ENCODE data around the gene NFATC2. TPM values are rescaled to one million over a fixed set of nuclear protein-coding genes. Genes with fewer than 3 reads are reported as not detected.
"Not testable (repeated sequence)": the region's sequence is repeated elsewhere in the genome, so short reads cannot be mapped to it uniquely, and the experiment has no call there.

Gene NFATC2
- total RNA-seq, 2 experiments from 2014 or later = 15.7 to 17.4 TPM

DNA sequence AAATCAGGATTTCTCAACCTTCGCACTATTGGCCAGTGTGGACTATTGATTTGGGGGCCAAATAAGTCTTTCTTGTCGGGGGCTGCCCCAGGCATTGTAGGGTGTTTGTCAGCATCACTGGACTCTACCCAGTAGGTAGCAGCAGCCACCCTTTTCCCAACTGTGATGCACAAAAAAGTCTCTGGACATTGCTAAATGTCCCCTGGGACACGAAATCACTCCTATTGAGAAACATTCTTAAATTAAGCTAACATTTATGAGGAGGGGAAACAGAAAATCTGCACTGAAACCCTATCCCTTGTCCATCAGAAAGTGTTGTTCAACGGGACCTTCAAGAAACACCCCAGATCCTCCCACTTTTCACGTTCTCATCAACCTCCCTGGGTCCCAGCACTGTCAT, 54.2 kb downstream of the NFATC2 start:
- Mint-ChIP-seq H3K27ac (no peak overlapping the region), H3K36me3 (ENCODE audit: low read depth) (peaks cover 48% of the 10 kb centered on the region), H3K4me1 (ENCODE audit: low read depth) (peaks cover 89% of the 10 kb centered on the region), H3K27me3 (ENCODE audit: low read depth) (no peaks in the 10 kb centered on the region), H3K9me3 (no peaks in the 10 kb centered on the region), H3K4me3 (no peak overlapping the region)
- CTCF ChIA-PET = interaction anchor here (1.2 kb wide), 1 partner anchor 50 kb away, joined by 3 read pairs; no protein-coding TSS in a partner anchor
- intact Hi-C loops (cut with micrococcal nuclease) = no loop called here
- DNase-seq = no peak

DNA sequence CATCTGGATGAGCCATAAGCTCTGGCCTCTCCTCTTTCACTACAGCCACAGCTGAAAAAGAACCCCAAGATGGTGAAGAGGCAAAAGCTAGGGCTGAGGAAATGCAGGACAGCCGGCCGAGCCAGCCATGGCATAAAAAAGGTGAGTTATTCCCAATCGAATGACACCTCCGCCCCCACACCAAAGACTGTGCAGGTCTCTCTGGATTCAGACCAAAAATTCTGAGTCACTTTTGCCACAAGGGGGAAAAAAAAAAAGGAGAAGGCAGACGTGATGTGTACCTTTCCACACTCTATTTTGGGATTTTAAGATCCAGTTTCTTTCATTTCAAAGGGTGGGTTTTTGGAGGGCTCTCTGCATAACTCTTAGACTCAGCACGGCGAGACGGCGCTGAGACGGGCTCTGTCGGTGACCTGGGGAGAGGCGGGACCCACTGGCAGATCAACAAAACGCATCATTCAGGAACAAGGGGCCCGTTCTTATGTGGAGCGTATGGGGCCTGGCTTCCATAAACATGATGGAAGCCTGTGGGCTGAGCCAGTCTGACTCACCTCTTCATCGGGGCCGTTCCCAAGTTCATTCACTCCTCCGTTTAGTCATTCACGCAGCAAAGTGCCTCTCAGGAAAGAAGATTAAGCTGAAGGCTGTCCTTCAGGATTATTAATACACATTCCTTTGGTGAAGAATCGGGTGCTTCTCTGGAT, 54.8 kb downstream of the NFATC2 start:
- H3K36me3 Mint-ChIP-seq (ENCODE audit: low read depth) = peaks cover 48% of the 10 kb centered on the region
- DNase-seq = no peak
- no peak overlapping the region for H3K4me3 Mint-ChIP-seq
- H3K9me3 Mint-ChIP-seq = no peaks in the 10 kb centered on the region
- no peak overlapping the region for H3K27ac Mint-ChIP-seq
- intact Hi-C loops (cut with micrococcal nuclease) = no loop called here
- H3K4me1 Mint-ChIP-seq (ENCODE audit: low read depth) = peaks cover 87% of the 10 kb centered on the region
- H3K27me3 Mint-ChIP-seq (ENCODE audit: low read depth) = no peaks in the 10 kb centered on the region
- CTCF ChIA-PET = interaction anchor here (0.8 kb wide), 1 partner anchor 10 kb away, joined by 3 read pairs; no protein-coding TSS in a partner anchor

DNA sequence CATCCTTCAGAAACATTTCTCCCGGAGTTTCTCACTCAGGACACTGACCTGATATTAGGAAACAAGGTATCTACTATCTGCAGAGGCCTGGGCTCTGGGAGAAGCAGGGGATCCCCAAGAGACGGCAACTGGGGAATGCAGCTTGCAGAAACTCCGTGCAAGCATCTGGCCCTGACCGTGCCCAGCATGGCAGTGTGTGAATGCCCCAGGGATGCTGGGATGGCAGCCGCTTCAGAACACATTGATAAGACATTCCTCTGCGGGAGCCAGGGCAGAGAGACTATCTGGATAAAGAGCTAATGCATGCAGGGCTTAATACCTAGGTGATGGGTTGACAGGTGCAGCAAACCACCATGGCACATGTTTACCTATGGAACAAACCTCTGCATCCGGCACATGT, 55.4 kb downstream of the NFATC2 start:
- CTCF ChIA-PET = interaction anchor here (0.8 kb wide), 1 partner anchor 11 kb away, joined by 3 read pairs; no protein-coding TSS in a partner anchor
- peaks cover 46% of the 10 kb centered on the region for H3K36me3 Mint-ChIP-seq (ENCODE audit: low read depth)
- H3K27me3 Mint-ChIP-seq (ENCODE audit: low read depth) = no peaks in the 10 kb centered on the region
- no peaks in the 10 kb centered on the region for H3K9me3 Mint-ChIP-seq
- intact Hi-C loops (cut with micrococcal nuclease) = no loop called here
- no peak overlapping the region for H3K4me3 Mint-ChIP-seq
- H3K27ac Mint-ChIP-seq = no peak overlapping the region
- no peak for DNase-seq
- H3K4me1 Mint-ChIP-seq (ENCODE audit: low read depth) = peaks cover 86% of the 10 kb centered on the region

DNA sequence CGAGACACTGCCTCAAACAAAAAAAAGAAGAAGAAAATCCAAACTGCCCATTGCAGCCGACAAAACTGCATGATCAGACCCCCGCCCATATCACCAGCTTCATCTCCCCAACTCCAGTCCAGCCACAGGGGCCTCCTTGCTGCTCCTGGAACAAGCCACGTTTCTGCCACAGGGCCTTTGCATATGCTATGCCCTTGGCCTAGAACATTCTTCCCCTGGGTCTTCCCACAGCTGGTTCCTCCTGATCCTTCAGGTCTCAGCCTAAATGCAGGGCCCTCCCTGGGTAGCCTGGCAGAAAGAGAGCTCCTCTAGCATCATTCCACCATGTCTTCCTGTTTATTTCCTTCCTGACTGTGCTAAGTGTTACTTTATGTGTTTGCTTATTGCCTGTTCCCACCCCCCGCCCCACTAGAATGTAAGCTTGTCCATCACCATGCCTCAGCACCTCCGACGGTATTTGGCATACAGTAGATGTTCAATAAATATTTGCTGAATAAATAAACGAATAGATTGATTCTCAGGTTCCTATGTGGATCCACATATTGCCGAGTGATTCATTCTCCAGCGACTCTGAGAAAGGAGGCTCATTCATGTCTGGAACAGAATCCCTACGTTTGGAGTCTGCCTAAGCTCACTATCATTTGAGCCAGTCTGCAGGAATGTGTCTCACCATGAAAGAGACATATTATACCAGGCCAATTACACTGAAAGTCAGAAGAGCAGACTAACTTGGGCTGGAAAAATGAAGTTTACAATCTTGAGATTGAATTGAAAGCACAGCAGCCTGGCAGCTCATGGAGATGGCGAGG, 56.1 kb downstream of the NFATC2 start:
- H3K9me3 Mint-ChIP-seq = no peaks in the 10 kb centered on the region
- H3K27me3 Mint-ChIP-seq (ENCODE audit: low read depth) = no peaks in the 10 kb centered on the region
- intact Hi-C loops (cut with micrococcal nuclease) = no loop called here
- DNase-seq = no peak
- peaks cover 86% of the 10 kb centered on the region for H3K4me1 Mint-ChIP-seq (ENCODE audit: low read depth)
- CTCF ChIA-PET = interaction anchor here (0.8 kb wide), 1 partner anchor 109 kb away, joined by 3 read pairs; no protein-coding TSS in a partner anchor
- no peak overlapping the region for H3K4me3 Mint-ChIP-seq
- H3K27ac Mint-ChIP-seq = no peak overlapping the region
- H3K36me3 Mint-ChIP-seq (ENCODE audit: low read depth) = peaks cover 42% of the 10 kb centered on the region

DNA sequence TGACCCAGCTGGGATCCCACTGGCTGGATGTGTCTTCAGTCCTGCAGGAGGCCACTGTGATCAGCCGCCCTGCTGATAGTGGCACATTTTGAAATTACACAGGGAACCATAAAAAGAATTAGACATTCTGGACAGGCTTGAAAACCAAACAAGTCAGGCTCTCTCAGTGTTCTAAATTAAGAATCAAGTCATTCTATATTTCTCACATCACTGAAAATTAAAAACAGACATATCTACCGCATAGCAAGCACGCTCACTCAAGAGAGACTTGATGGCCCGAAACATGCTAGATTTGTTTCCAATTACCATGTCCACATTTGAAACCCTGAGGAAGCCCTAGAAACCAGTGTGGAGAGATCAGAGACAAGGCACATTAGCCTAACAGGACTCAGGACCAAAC, 57.7 kb downstream of the NFATC2 start:
- intact Hi-C loops (cut with micrococcal nuclease) = loop anchor here (5.0 kb wide), 1 partner anchor 753 kb away; the partner anchor contains the start of gene PARD6B
- CTCF ChIA-PET = no interaction called here
- no peak for DNase-seq
- Mint-ChIP-seq H3K27me3 (ENCODE audit: low read depth) (no peaks in the 10 kb centered on the region), H3K36me3 (ENCODE audit: low read depth) (peaks cover 31% of the 10 kb centered on the region), H3K27ac (no peak overlapping the region), H3K9me3 (no peaks in the 10 kb centered on the region), H3K4me3 (no peak overlapping the region), H3K4me1 (ENCODE audit: low read depth) (peaks cover 87% of the 10 kb centered on the region)

DNA sequence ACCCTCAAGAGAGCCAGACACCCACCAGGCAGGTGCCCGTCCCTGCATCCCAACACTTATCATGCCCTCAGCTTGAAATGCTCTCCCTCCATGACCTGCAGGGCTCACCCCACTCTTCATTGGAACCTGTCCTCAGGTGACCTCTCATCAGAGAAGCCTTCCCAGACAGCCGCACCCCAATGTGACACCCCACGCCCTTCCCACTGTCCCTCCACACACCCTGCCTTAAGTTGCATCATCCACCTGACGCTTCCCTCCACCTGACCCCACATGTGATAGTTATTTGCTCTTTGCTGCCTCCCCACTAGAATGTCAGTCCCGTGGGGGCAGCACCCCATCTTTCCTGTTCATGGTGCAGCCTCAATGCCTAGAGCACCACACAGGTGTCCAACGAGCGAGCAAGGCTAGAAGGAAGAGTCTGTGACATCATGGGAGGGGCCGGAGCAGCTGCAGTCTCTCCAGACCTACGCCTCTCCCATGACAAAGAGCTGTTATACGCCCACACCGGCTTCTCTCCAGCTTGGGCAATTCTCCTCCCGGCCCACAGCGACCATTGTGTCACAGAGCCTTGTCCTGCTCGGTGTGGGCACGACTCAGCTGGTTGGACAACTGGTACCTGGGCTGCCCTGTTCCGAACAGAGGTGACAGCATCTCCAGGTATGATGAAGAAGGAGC, 58.2 kb downstream of the NFATC2 start:
- peaks cover 33% of the 10 kb centered on the region for H3K36me3 Mint-ChIP-seq (ENCODE audit: low read depth)
- H3K27ac Mint-ChIP-seq = peak overlapping the region; percentile 25
- no peaks in the 10 kb centered on the region for H3K9me3 Mint-ChIP-seq
- no peak for DNase-seq
- peaks cover 87% of the 10 kb centered on the region for H3K4me1 Mint-ChIP-seq (ENCODE audit: low read depth)
- intact Hi-C loops (cut with micrococcal nuclease) = loop anchor here (5.0 kb wide), 1 partner anchor 752 kb away; the partner anchor contains the start of gene PARD6B
- CTCF ChIA-PET = interaction anchor here (0.6 kb wide), 1 partner anchor 110 kb away, joined by 6 read pairs; no protein-coding TSS in a partner anchor
- H3K4me3 Mint-ChIP-seq = no peak overlapping the region
- H3K27me3 Mint-ChIP-seq (ENCODE audit: low read depth) = no peaks in the 10 kb centered on the region

DNA sequence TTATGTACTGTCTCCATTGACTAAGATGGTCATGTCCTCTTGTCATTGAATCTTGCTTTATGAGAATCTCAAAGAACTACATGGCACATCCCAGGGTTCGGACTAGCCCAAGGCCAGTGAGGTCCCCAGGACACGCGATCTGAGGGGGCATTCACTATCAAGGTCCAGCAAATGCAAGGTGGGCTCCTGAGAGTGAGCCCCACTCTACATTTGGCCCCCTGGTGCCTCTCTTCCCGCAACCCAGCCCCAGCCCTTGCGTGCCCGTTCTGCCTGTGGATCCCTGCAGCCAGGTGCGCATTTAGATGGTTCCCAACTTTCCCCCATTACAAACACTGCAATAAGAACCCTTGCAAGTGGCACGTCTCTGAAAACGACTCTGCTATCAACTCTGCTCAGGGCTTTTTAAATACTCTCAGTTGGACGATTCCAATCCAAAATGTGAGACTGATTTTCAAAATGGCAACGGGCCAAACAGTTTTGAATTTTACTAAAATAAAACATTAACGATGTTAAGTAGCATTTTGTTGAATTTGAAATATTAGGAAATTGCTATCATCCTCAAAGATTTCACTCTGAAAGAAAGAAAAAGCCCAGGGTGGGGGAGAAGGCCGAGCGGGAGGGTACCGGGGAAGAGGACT, 59.6 kb downstream of the NFATC2 start:
- intact Hi-C loops (cut with micrococcal nuclease) = loop anchor here (5.0 kb wide), 1 partner anchor 751 kb away; the partner anchor contains the start of gene PARD6B
- peaks cover 38% of the 10 kb centered on the region for H3K36me3 Mint-ChIP-seq (ENCODE audit: low read depth)
- no peak overlapping the region for H3K4me3 Mint-ChIP-seq
- CTCF ChIA-PET = interaction anchor here (1.0 to 2.7 kb wide), 4 partner anchors 7 to 59 kb away, joined by 3 to 12 read pairs (median 4); partner anchors contain the start of gene NFATC2
- no peak for DNase-seq
- H3K27ac Mint-ChIP-seq = peak overlapping the region; percentile 25
- H3K9me3 Mint-ChIP-seq = no peaks in the 10 kb centered on the region
- peaks cover 89% of the 10 kb centered on the region for H3K4me1 Mint-ChIP-seq (ENCODE audit: low read depth)
- H3K27me3 Mint-ChIP-seq (ENCODE audit: low read depth) = no peaks in the 10 kb centered on the region

DNA sequence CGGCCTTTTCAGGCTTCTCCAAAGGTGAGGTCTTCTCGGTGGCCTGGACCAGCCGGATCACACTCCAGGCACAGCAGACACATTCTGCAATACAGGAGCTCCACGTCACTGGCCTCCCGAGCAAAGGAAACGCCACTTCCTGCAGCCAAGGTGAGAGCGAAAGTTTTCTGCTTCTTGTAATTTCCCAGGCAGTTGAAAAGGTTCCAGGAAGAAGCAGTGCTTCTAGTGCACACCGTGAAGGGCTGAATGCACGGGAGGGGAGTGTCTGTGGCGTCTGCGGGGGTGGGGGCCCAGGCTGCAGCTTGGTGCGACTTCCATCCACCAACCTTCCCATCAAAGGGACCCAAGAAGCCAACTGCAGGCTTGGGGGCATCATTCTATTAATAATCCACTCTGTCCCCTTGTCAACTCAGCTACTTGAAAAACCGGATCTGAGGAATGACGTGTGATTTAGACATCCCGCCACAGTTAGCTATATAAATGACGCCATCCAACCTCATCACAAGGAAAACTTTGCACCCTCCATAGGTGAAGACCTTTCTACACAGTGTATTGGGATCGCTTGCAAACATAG, 61.1 kb downstream of the NFATC2 start:
- CTCF ChIA-PET = interaction anchor here (0.7 to 2.7 kb wide), 9 partner anchors 9 to 114 kb away, joined by 3 to 12 read pairs (median 4); partner anchors contain the start of gene NFATC2
- H3K36me3 Mint-ChIP-seq (ENCODE audit: low read depth) = peaks cover 44% of the 10 kb centered on the region

DNA sequence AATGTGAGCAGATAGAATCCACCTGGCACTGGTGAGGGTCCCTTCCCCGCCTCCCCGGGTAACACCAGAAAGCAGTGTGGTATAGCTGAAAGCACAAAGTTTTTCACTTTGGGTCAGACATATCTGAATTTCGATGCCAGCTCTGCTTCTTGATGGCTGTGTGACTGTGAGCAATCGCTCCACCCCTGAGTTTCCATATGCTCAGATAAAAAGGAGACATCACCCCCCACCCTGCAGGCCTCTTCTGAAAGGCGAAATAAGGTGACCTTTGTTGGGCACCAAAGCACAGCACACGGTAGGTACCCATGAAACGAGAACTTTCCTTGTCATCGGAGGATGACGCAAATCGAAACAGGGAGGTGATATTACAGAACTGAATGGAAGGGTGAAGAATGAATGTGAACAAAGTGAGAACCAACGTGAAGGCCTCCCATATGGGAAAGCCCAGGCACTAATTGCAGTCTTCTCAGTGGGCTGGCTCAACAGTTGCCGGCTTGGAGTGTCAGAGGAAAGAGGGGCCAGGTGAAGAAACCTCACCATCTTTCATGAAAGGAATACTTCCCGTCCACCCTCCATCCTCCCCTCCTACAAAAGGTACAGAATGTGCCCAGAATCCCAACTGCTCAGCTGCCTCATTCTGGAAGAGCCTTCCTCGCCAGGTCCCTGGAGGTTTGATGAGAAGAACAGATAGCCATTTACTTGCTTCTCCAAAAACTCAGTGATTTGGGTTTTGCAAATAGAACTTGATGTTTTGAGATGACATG, 61.8 kb downstream of the NFATC2 start:
- CTCF ChIA-PET = interaction anchor here (1.0 to 2.7 kb wide), 11 partner anchors 14 to 128 kb away, joined by 3 to 12 read pairs (median 4); partner anchors contain the start of gene NFATC2
- Mint-ChIP-seq H3K36me3 (ENCODE audit: low read depth) (peaks cover 41% of the 10 kb centered on the region), H3K27me3 (ENCODE audit: low read depth) (no peaks in the 10 kb centered on the region), H3K4me3 (peak overlapping the region; percentile 58), H3K9me3 (no peaks in the 10 kb centered on the region), H3K27ac (peak overlapping the region; percentile 97), H3K4me1 (ENCODE audit: low read depth) (peaks cover 84% of the 10 kb centered on the region)
- intact Hi-C loops (cut with micrococcal nuclease) = loop anchor here (1.0 to 5.0 kb wide), 12 partner anchors 9 to 748 kb away; partner anchors contain the start of gene PARD6B
- DNase-seq = peak; percentile 91

More for the DNA sequence above, 61.1 kb downstream of the NFATC2 start:
- Mint-ChIP-seq H3K4me1 (ENCODE audit: low read depth) (peaks cover 87% of the 10 kb centered on the region), H3K27me3 (ENCODE audit: low read depth) (no peaks in the 10 kb centered on the region), H3K4me3 (peak overlapping the region; percentile 58), H3K9me3 (no peaks in the 10 kb centered on the region), H3K27ac (peak overlapping the region; percentile 97)
- intact Hi-C loops (cut with micrococcal nuclease) = loop anchor here (5.0 kb wide), 1 partner anchor 749 kb away; the partner anchor contains the start of gene PARD6B
- peak; percentile 81 for DNase-seq

DNA sequence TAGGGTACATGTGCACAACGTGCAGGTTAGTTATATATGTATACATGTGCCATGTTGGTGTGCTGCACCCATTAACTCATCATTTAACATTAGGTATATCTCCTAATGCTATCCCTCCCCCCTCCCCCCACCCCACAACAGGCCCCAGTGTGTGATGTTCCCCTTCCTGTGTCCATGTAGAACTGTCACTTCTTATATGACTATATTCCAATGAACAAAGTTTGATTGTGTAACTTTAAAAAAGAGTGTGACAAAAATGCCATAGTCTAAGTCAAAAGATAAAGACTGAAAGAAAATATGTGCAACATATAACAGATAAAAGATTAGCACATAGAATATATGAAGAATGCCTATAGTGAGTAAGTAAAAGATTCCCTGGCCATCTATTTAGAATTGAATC, 66.4 kb downstream of the NFATC2 start:
- H3K36me3 Mint-ChIP-seq (ENCODE audit: low read depth) = peaks cover 59% of the 10 kb centered on the region
- intact Hi-C loops (cut with micrococcal nuclease); DNase-seq; H3K9me3 Mint-ChIP-seq; H3K4me3 Mint-ChIP-seq; H3K27me3 Mint-ChIP-seq (ENCODE audit: low read depth); H3K27ac Mint-ChIP-seq: not testable (repeated sequence)
- CTCF ChIA-PET = interaction anchor here (0.7 kb wide), 1 partner anchor 97 kb away, joined by 3 read pairs; no protein-coding TSS in a partner anchor
- peaks cover 58% of the 10 kb centered on the region for H3K4me1 Mint-ChIP-seq (ENCODE audit: low read depth)
